ENCODE measurements around the gene HTR3E.

Gene HTR3E

DNA sequence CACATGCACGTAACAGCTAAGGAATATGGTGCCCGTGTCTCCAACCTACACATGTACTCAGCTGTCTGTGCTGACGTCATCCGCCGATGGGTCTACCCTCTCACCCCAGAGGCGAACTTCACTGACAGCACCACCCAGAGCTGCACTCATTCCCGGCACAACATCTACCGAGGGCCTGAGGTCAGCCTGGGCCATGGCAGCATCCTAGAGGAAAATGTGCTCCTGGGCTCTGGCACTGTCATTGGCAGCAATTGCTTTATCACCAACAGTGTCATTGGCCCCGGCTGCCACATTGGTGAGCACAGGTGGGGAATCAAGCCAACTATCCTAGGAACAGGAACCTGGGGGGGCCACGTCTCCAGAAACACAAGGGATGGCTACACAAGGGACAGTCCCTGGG is 43.6 kb downstream of the HTR3E start:
- H3K4me3 ChIP-seq (ENCODE audit: insufficient read depth, low read length, poor library complexity, severe bottlenecking): no peak overlapping the region
- TF ChIP-seq EZH2phosphoT487 (conservative IDR thresholded peaks at IDR 0.05; ENCODE audit: low read length): no peak
- TF ChIP-seq, protein P1, sequence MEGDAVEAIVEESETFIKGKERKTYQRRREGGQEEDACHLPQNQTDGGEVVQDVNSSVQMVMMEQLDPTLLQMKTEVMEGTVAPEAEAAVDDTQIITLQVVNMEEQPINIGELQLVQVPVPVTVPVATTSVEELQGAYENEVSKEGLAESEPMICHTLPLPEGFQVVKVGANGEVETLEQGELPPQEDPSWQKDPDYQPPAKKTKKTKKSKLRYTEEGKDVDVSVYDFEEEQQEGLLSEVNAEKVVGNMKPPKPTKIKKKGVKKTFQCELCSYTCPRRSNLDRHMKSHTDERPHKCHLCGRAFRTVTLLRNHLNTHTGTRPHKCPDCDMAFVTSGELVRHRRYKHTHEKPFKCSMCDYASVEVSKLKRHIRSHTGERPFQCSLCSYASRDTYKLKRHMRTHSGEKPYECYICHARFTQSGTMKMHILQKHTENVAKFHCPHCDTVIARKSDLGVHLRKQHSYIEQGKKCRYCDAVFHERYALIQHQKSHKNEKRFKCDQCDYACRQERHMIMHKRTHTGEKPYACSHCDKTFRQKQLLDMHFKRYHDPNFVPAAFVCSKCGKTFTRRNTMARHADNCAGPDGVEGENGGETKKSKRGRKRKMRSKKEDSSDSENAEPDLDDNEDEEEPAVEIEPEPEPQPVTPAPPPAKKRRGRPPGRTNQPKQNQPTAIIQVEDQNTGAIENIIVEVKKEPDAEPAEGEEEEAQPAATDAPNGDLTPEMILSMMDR (IDR thresholded peaks at IDR 0.05; ENCODE audit: insufficient read depth, low read length, poor library complexity, severe bottlenecking): no peak
- no peaks in the 10 kb centered on the region for H4K20me1 ChIP-seq (ENCODE audit: low read depth, low read length)
- H3K9ac ChIP-seq (ENCODE audit: low read length): no peak overlapping the region
- H3K9me3 ChIP-seq (ENCODE audit: insufficient read depth, low read length): no peaks in the 10 kb centered on the region
- no peaks in the 10 kb centered on the region for H3K9me2 ChIP-seq (replicated peaks; ENCODE audit: insufficient read depth, low read length)
- no peaks in the 10 kb centered on the region for H3K27me3 ChIP-seq (ENCODE audit: low read length)
- peaks cover 34% of the 10 kb centered on the region for H3K79me2 ChIP-seq (ENCODE audit: insufficient read depth, low read length)
- no peak overlapping the region for H3K4me2 ChIP-seq (ENCODE audit: low read depth, low read length, poor library complexity, severe bottlenecking)
- H3K27ac ChIP-seq (ENCODE audit: low read depth, low read length): no peak overlapping the region
- H2AFZ ChIP-seq (ENCODE audit: low read depth, low read length, severe bottlenecking): no peak overlapping the region
- H3K36me3 ChIP-seq (ENCODE audit: low read length): peaks cover 5% of the 10 kb centered on the region; the same call in 1 of the 2 replicates
- peaks cover 7% of the 10 kb centered on the region; the same call in 1 of the 2 replicates for H3F3A ChIP-seq (ENCODE audit: insufficient read depth)

GRCh38 chr3:184142199-184142598 is 45.3 kb downstream of the HTR3E start:
- no peaks in the 10 kb centered on the region for H4K20me1 ChIP-seq (ENCODE audit: low read depth, low read length)
- H3K9me2 ChIP-seq (replicated peaks; ENCODE audit: insufficient read depth, low read length): no peaks in the 10 kb centered on the region
- H2AFZ ChIP-seq (ENCODE audit: low read depth, low read length, severe bottlenecking): no peak overlapping the region
- H3K36me3 ChIP-seq (ENCODE audit: low read length): peaks cover 5% of the 10 kb centered on the region; the same call in 1 of the 2 replicates
- H3K4me2 ChIP-seq (ENCODE audit: low read depth, low read length, poor library complexity, severe bottlenecking): no peak overlapping the region
- peaks cover 16% of the 10 kb centered on the region for H3K79me2 ChIP-seq (ENCODE audit: insufficient read depth, low read length)
- TF ChIP-seq EZH2phosphoT487 (conservative IDR thresholded peaks at IDR 0.05; ENCODE audit: low read length): no peak
- TF ChIP-seq, protein P1 (IDR thresholded peaks at IDR 0.05; ENCODE audit: insufficient read depth, low read length, poor library complexity, severe bottlenecking): no peak
- no peaks in the 10 kb centered on the region for H3F3A ChIP-seq (ENCODE audit: insufficient read depth)
- H3K27ac ChIP-seq (ENCODE audit: low read depth, low read length): no peak overlapping the region
- no peaks in the 10 kb centered on the region for H3K9me3 ChIP-seq (ENCODE audit: insufficient read depth, low read length)
- H3K9ac ChIP-seq (ENCODE audit: low read length): no peak overlapping the region
- no peaks in the 10 kb centered on the region for H3K27me3 ChIP-seq (ENCODE audit: low read length)
- H3K4me3 ChIP-seq (ENCODE audit: insufficient read depth, low read length, poor library complexity, severe bottlenecking): no peak overlapping the region

DNA sequence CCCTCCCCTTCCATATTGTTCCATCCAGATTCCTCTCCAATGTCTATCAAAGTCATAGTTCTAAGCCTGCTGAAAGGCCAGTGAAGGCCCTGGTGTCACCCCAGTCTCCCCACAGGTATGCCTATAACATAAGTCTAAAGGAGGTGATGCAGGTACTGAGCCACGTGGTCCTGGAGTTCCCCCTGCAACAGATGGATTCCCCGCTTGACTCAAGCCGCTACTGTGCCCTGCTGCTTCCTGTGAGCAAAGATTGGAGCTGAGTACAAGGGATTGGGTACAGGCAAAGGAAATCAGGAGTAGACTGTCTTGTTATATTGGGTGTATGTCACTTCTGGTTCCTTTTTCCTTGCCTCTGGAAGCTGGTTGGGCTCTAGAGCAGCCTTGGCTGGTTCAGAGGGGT is 46.5 kb downstream of the HTR3E start:
- Histone ChIP-seq H3K9me2 (replicated peaks; ENCODE audit: insufficient read depth, low read length) (no peaks in the 10 kb centered on the region), H2AFZ (ENCODE audit: low read depth, low read length, severe bottlenecking) (no peak overlapping the region), H3K27ac (ENCODE audit: low read depth, low read length) (no peak overlapping the region), H3K36me3 (ENCODE audit: low read length) (peaks cover 5% of the 10 kb centered on the region; the same call in 1 of the 2 replicates), H3K9ac (ENCODE audit: low read length) (no peak overlapping the region), H3K4me3 (ENCODE audit: insufficient read depth, low read length, poor library complexity, severe bottlenecking) (no peak overlapping the region), H4K20me1 (ENCODE audit: low read depth, low read length) (no peaks in the 10 kb centered on the region), H3K79me2 (ENCODE audit: insufficient read depth, low read length) (0 out of 2 replicates have a peak, but pooled peaks cover 6% of the 10 kb centered on the region), H3K4me2 (ENCODE audit: low read depth, low read length, poor library complexity, severe bottlenecking) (no peak overlapping the region), H3K27me3 (ENCODE audit: low read length) (no peaks in the 10 kb centered on the region), H3F3A (ENCODE audit: insufficient read depth) (no peaks in the 10 kb centered on the region), H3K9me3 (ENCODE audit: insufficient read depth, low read length) (no peaks in the 10 kb centered on the region)
- no peak for TF ChIP-seq EZH2phosphoT487 (conservative IDR thresholded peaks at IDR 0.05; ENCODE audit: low read length)
- TF ChIP-seq, protein P1 (IDR thresholded peaks at IDR 0.05; ENCODE audit: insufficient read depth, low read length, poor library complexity, severe bottlenecking): no peak
